Measurements from ENCODE around the gene VPS8. TPM values are rescaled to one million over a fixed set of nuclear protein-coding genes. Genes with fewer than 3 reads are reported as not detected.

The VPS8 gene
- total and polyA plus RNA-seq, 9 of the 15 experiments (the other 6 are each of a cell fraction or from before 2014, with no cell fraction given) = 7.2 to 41.0 (median 28.3) TPM

GRCh38 chr3:184812662-184813042, 686 bp downstream of the VPS8 start (continued):
- TF ChIP-seq RFX5 (IDR thresholded peaks at IDR 0.05; ENCODE audit: low read depth, low read length) (no peak), MGA (IDR thresholded peaks at IDR 0.05) (peak; percentile 72), ZEB2 (IDR thresholded peaks at IDR 0.05) (0 out of 2 replicates have a peak, but pooled peaks have one; percentile 23), CCAR2 (IDR thresholded peaks at IDR 0.05; ENCODE audit: low read depth, low read length) (no peak), AFF1 (IDR thresholded peaks at IDR 0.05; ENCODE audit: low read depth in 1 of 2, partially characterized antibody in 2 of 2) (no peak), CREB5 (CRISPR knock-in tag; IDR thresholded peaks at IDR 0.05) (no peak), ZBTB26 (CRISPR knock-in tag; IDR thresholded peaks at IDR 0.05) (no peak), GTF2A2 (tag; IDR thresholded peaks at IDR 0.05) (no peak), EGR1 (conservative IDR thresholded peaks at IDR 0.05) (no peak), ZFPM2 (CRISPR knock-in tag; IDR thresholded peaks at IDR 0.05) (no peak)

All from K562 (cell line).